Fibroblast of lung (primary cell): Measurements from ENCODE around the gene ZNF609.

Experiments
- CTCF ChIP-seq, 2 donors: IDR thresholded peaks in 1 of 2; conservative IDR thresholded peaks in 1 of 2; 1 replicate in 1 of 2; 2 replicates in 1 of 2; pipeline ENCODE4 v1.5.1; 2011 to 2012; ENCODE audit warnings: low read length in 2 of 2, control low read depth in 1 of 2, inconsistent platforms in 1 of 2, low read depth in 1 of 2, mild to moderate bottlenecking in 1 of 2
- EZH2 ChIP-seq: IDR thresholded peaks from 2 replicates; pipeline ENCODE4 v1.5.1; 2012; ENCODE audit warnings: low read length, control low read depth, mild to moderate bottlenecking; ENCODE audit errors: missing control alignments

- no peak for TF ChIP-seq CTCF (conservative IDR thresholded peaks at IDR 0.05 in 1 of 2, IDR thresholded peaks at IDR 0.05 in 1 of 2; ENCODE audit: low read depth in 1 of 2, low read length in 2 of 2)
- no peak for TF ChIP-seq EZH2
These were observed 176.2 kb downstream of the ZNF609 start for GRCh38 chr15:64636556-64636955.
